DOHH2 (cell line): ENCODE results near the gene SHMT1.

ENCODE experiments used
- H3F3A ChIP-seq: fragments of 200-600 bp; sonication (generic), shearing (Covaris generic); 2 replicates; pipeline ENCODE4 v1.6.0; 2016; ENCODE audit warnings: antibody characterized with exemption, mild to moderate bottlenecking; ENCODE audit not compliant: control insufficient read depth, insufficient read depth
- H3K27ac ChIP-seq: fragments of 200-600 bp; sonication (generic); 2 replicates; pipeline ENCODE4 v1.5.1; 2014; ENCODE audit warnings: low read depth, mild to moderate bottlenecking, low read length, moderate library complexity
- H3K27me3 ChIP-seq: fragments of 200-600 bp; sonication (generic); 2 replicates; pipeline ENCODE4 v1.6.1; 2014; ENCODE audit warnings: mild to moderate bottlenecking, low read length, mixed read lengths; ENCODE audit not compliant: control insufficient read depth
- H3K36me3 ChIP-seq: fragments of 200-600 bp; sonication (generic); 2 replicates; pipeline ENCODE4 v1.6.1; 2014; ENCODE audit warnings: mild to moderate bottlenecking, low read length, moderate library complexity, mixed read lengths; ENCODE audit not compliant: control insufficient read depth
- H3K4me1 ChIP-seq: fragments of 200-600 bp; sonication (generic); 2 replicates; pipeline ENCODE4 v1.6.1; 2014; ENCODE audit warnings: mild to moderate bottlenecking, low read length, mixed read lengths; ENCODE audit not compliant: control insufficient read depth
- H3K4me2 ChIP-seq: fragments of 200-600 bp; sonication (generic); 2 replicates; pipeline ENCODE4 v1.6.0; 2014; ENCODE audit warnings: mild to moderate bottlenecking, low read length, moderate library complexity
- H3K4me3 ChIP-seq: fragments of 200-600 bp; sonication (generic); 2 replicates; pipeline ENCODE4 v1.5.1; 2014; ENCODE audit warnings: mild to moderate bottlenecking, low read length, mixed read lengths
- H3K79me2 ChIP-seq: fragments of 200-600 bp; sonication (generic); 2 replicates; pipeline ENCODE4 v1.6.1; 2014; ENCODE audit warnings: mild to moderate bottlenecking, low read length, mixed read lengths; ENCODE audit not compliant: control insufficient read depth
- H3K9me2 ChIP-seq: fragments of 200-600 bp; sonication (generic); replicated peaks from 2 replicates; pipeline ENCODE4 v1.6.1; 2014; ENCODE audit warnings: mild to moderate bottlenecking, low read length, mixed read lengths; ENCODE audit not compliant: control insufficient read depth
- H3K9me3 ChIP-seq: fragments of 200-600 bp; sonication (generic); 2 replicates; pipeline ENCODE4 v1.6.1; 2014; ENCODE audit warnings: antibody characterized with exemption, low read length, mixed read lengths; ENCODE audit not compliant: control insufficient read depth, insufficient read depth
- H4K20me1 ChIP-seq: fragments of 200-600 bp; sonication (generic); 2 replicates; pipeline ENCODE4 v1.6.0; 2014; ENCODE audit warnings: low read depth, mild to moderate bottlenecking, antibody characterized with exemption, low read length, moderate library complexity; ENCODE audit not compliant: control insufficient read depth, insufficient read depth
- CTCF ChIP-seq: fragments of 200-600 bp; sonication (generic); IDR thresholded peaks from one replicate; pipeline ENCODE4 v1.5.1; 2014; ENCODE audit warnings: antibody characterized with exemption, mild to moderate bottlenecking, low read depth, low read length; ENCODE audit not compliant: poor library complexity, severe bottlenecking
- EZH2phosphoT487 ChIP-seq: fragments of 200-600 bp; sonication (generic); IDR thresholded peaks from 2 replicates; pipeline ENCODE4 v1.6.1; 2017; ENCODE audit warnings: borderline replicate concordance, mild to moderate bottlenecking, antibody characterized with exemption, low read length, moderate library complexity, mixed read lengths

The SHMT1 gene

DNA sequence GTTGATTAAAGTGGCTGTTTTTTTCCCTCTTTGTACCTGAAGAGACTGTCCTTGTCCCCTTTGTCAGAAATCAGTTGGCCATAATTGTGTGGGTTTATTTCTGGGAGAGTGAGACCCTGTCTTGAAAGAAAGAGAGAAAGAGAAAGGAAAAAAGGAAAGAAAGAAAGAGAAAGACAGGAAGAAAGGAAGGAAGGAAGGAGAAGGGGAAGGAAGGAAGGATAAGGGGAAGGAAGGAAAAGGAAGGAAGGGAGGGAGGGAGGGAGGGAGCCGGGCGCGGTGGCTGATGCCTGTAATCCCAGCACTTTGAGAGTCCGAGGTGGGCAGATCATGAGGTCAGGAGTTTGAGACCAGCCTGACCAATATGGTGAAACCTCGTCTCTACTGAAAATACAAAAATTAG lies 7.4 kb upstream of the SHMT1 start:
- Histone ChIP-seq H3F3A (no peaks in the 10 kb centered on the region), H3K27ac (no peak overlapping the region), H3K9me3 (no peaks in the 10 kb centered on the region), H3K4me1 (no peaks in the 10 kb centered on the region), H3K4me3 (no peak overlapping the region), H3K79me2 (no peaks in the 10 kb centered on the region), H3K9me2 (no peaks in the 10 kb centered on the region), H3K4me2 (no peak overlapping the region), H4K20me1 (no peaks in the 10 kb centered on the region), H3K27me3 (peaks cover 12% of the 10 kb centered on the region), H3K36me3 (no peaks in the 10 kb centered on the region)
- TF ChIP-seq EZH2phosphoT487 (no peak), CTCF (no peak)

DNA sequence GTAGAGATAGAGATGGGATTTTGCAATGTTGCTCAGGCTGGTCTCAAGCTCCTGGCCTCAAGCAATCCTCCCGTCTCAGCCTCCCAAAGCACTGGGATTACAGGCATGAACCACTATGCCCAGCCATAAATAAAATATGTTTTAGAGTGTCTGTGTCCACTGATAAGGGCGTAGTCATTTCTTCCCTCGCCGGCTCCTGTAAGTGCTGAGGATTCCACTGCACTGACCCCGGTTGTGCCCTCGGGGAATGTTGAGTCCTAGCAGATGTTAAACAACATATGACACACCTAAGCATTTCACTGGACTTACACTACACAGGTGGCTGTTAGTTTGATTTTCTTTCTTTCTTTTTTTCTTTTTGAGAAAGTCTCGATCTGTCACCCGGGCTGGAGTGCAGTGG lies 5.6 kb upstream of the SHMT1 start:
- Histone ChIP-seq H3K4me2 (no peak overlapping the region), H3K4me1 (no peaks in the 10 kb centered on the region), H3K36me3 (no peaks in the 10 kb centered on the region), H3K79me2 (no peaks in the 10 kb centered on the region), H3K27ac (no peak overlapping the region), H3K27me3 (peaks cover 12% of the 10 kb centered on the region), H3K9me2 (no peaks in the 10 kb centered on the region), H3K4me3 (no peak overlapping the region), H3F3A (no peaks in the 10 kb centered on the region), H4K20me1 (no peaks in the 10 kb centered on the region), H3K9me3 (no peaks in the 10 kb centered on the region)
- TF ChIP-seq EZH2phosphoT487 = no peak
- TF ChIP-seq CTCF = no peak

- Histone ChIP-seq H3K4me3 (no peak overlapping the region), H3K27ac (no peak overlapping the region), H3K9me2 (no peaks in the 10 kb centered on the region), H3K27me3 (no peaks in the 10 kb centered on the region), H3K9me3 (no peaks in the 10 kb centered on the region), H3F3A (no peaks in the 10 kb centered on the region), H4K20me1 (0 out of 2 replicates have a peak, but pooled peaks cover 2% of the 10 kb centered on the region), H3K36me3 (peaks cover 21% of the 10 kb centered on the region), H3K4me2 (peak overlapping the region; percentile 95; the same call in 1 of the 2 replicates), H3K4me1 (peaks cover 11% of the 10 kb centered on the region), H3K79me2 (peaks cover 39% of the 10 kb centered on the region)
- TF ChIP-seq EZH2phosphoT487 (no peak), CTCF (no peak)
Measured at GRCh38 chr17:18364166-18364565, 816 bp upstream of the SHMT1 start.
